ENCODE data around the gene KRTAP3-2. TPM values are rescaled to one million over a fixed set of nuclear protein-coding genes. Genes with fewer than 3 reads are reported as not detected.
"Not testable (repeated sequence)": the region's sequence is repeated elsewhere in the genome, so short reads cannot be mapped to it uniquely, and the experiment has no call there.

KRTAP3-2 gene
- 2.3 TPM for total RNA-seq

DNA sequence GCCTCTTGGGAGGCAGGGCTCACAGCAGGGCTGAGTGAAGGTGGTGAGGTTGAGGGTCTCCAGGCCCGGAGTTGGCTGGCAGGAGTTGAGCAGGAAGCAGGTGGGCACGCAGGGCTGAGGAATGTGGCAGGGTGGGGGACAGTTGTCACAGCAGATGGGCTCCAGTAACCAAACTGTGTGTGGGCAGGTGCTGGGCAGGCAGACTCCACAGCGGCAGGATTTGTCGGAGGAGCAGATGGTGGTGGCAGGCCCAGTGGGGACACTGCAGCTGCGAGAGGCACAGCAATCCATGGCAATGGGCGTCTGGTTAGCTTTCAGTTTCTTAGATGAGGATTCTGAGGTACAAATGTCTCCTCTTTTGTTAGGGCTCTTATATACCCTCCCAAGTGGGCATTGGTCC, at the start of gene KRTAP3-2:
TSS of gene KRTAP3-2 (minus strand) at position 344 of the 400 bp plus-strand sequence. CDS start at position 291, 53 bp downstream.
- DNase-seq = not testable (repeated sequence)

DNA sequence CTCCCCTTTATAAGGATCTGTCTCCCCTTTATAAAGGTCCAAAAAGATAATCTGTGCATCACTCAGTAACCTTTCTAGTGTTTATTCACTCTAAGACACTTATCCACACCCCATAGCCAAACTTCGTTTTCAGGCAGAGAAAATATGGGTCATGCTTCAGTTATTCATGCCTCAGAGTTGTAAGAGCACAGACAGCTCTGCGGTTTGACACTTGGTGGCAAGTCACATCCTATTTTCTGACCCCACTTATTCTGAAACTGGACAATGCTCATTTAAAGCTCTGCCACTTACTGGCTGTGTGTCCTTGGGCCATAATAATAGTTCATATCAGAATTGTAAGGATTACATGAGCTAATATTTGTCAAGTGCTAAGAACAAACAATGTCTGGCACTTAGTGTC, 49.4 kb upstream of the KRTAP3-2 start:
- DNase-seq = no peak

DNA sequence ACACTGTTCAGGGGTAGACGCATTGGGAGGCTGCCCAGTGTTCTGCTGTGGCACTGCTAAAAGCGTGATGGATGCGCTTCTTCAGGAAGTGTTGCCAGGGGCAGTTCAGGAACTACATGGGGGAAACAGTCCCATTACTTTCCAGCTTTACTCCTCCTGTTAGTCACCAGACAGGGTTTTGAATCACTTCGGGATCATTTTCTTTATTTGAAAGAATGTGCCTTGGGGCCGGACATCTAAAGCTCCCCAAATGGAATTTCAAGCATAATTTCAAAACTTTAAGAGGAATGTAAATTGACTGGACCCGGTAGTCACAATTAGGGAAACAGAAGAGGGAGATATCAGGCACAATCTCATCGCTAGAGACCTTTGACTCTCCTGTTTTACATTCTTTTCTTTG, 48.7 kb upstream of the KRTAP3-2 start:
- DNase-seq = no peak

DNA sequence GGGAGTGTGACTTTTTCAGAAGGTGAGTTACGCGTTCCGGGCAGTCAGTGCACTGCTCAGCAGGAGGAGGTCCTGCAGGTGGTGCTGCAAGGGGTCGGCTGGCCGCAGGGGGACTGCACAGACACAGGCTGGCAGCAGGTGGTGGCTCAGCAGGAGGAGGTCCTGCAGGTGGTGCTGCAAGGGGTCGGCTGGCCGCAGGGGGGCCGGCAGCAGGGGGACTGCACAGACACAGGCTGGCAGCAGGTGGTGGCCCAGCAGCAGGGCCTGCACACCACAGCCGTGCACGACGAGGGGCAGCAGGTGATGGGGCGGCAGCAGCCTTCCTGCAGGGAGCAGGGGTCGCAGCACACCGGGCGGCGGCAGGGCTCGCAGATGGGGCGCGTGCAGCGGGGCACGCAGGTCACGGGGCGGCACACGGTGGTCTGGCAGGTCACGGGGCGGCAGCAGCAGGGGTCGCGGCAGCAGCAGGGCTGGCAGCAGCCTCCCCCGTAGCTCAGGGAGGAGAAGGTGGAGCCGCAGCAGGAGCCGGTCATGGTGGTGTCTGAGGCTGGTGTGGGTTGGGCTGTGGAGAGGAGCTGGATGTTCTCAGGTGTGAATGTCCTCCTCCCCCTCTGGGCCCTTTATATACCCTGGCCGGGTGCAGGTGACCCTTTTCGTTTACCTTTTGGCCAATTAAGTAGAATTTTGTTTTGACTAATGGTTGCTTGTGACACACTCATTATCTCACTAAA, 47.2 kb upstream of the KRTAP3-2 start, which contains the start of gene KRTAP2-1:
TSS of gene KRTAP2-1 (minus strand) at position 582 of the 731 bp plus-strand sequence. CDS start at position 533, 49 bp downstream.
- DNase-seq = not testable (repeated sequence)

DNA sequence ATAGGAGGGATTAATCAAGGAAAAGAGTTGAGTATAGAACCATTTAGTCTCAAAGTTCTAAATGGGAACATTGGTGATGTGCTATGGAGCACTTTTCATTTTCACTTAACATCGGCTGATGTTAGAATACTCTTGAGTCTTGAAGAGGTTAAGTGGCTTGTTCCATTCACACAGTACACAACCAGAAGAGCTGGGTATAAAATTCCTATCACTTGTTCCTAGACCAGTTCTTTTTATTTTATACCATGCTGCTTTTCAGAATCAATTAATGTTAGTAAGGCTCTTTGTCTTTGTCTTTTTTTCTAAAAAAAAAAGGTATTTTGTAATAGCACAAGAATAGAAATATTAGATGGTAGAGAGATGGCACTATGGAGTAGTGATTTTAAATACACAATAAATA, 43.2 kb upstream of the KRTAP3-2 start:
- no peak for DNase-seq

DNA sequence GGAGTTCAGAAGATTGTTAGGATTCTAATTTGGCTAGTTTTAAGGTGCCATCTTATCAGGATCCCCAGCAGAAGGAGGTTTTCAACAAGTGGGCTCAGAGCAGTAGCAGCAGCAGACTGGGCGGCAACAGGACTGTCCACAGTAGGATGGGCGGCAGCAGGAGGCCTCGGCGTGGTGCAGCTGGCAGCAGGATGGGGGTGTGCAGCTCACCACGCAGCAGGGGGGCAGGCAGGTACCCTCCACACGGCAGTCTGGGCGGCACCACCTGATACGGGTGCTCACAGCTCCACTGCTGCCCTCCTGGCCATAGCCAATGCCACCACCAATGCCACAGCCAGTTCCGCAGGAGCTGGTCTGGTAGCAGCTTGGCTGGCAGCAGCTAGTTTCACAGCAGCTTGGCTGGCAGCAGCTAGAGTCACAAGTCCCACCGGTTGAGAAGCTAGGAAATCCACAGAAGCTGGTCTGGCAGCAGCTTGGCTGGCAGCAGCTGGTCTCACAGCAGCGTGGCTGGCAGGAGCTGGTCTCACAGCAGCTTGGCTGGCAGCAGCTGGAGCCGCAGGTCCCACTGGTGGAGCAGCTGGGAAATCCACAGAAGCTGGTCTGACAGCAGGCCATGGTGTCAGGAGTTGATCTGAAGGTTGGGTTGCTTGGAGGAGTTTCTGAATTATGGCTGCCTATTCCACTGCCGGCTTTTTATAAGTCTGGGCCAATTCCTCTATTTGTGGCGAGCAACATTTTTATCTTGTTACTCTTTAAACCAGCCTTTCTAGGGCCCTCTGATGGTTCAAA, 41.3 kb upstream of the KRTAP3-2 start, which contains the start of gene KRTAP1-1:
TSS of gene KRTAP1-1 (minus strand) at position 668 of the 789 bp plus-strand sequence. CDS start at position 615, 53 bp downstream.
- not testable (repeated sequence) for DNase-seq

DNA sequence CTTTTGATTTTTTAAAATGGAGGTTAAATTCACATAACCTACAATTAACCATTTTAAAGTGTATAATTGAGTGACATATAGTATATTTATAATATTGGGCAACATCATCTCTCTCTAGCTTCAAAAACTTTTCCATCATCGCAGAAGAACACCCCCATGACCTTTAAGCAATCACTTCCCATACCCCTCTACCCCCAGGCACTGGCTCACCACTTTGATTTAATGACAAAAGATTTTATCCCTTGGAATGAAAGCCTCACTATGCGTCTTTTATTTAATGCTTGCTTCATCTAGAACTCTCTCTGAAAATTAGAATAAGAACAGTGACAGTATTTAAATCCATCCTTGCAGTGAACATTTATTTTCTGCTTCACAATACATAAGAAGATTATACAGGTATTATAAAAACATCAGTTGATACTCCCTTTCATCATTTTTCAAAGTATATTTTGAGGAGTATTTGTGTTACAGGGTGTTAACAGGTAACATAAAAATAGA, 38.2 kb upstream of the KRTAP3-2 start:
- no peak for DNase-seq

DNA sequence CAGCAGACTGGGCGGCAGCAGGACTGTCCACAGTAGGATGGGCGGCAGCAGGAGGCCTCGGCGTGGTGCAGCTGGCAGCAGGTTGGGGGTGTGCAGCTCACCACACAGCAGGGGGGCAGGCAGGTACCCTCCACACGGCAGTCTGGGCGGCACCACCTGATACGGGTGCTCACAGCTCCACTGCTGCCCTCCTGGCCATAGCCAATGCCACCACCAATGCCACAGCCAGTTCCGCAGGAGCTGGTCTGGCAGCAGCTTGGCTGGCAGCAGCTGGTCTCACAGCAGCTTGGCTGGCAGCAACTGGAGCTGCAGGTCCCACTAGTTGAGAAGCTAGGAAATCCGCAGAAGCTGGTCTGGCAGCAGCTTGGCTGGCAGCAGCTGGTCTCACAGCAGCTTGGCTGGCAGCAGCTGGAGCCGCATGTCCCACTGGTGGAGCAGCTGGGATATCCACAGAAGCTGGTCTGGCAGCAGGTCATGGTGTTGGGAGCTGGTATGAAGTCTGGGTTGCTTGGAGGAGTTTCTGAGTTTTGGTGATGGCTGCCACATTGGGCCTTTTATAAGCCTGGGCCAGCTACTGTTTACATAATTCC, 34.7 kb upstream of the KRTAP3-2 start, which contains the start of gene KRTAP1-3:
TSS of gene KRTAP1-3 (minus strand) at position 529 of the 590 bp plus-strand sequence. CDS start at position 476, 53 bp downstream.
- not testable (repeated sequence) for DNase-seq

DNA sequence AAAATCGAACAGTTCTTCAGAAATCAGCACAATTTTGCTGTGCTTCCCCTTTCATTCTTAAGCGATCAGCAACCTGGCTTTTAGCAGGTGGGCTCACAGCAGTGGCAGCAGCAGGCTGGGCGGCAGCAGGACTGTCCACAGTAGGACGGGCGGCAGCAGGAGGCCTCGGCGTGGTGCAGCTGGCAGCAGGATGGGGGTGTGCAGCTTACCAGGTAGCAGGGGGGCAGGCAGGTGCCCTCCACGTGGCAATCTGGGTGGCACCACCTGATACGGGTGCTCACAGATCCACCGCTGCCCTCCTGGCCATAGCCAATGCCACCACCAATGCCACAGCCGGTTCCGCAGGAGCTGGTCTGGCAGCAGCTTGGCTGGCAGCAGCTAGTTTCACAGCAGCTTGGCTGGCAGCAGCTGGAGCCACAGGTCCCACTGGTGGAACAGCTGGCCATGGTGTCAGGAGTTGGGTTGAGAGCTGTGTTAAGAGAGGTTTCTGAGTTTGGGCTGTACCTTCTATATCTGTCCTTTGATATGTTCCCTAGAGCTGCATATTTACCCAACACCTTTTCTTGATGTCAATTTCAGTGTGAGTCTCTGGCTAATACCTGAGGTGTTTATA, 30.0 kb upstream of the KRTAP3-2 start, which contains the start of gene KRTAP1-4:
TSS of gene KRTAP1-4 (minus strand) at position 563 of the 613 bp plus-strand sequence. CDS start at position 446, 117 bp downstream.
- no peak for DNase-seq

DNA sequence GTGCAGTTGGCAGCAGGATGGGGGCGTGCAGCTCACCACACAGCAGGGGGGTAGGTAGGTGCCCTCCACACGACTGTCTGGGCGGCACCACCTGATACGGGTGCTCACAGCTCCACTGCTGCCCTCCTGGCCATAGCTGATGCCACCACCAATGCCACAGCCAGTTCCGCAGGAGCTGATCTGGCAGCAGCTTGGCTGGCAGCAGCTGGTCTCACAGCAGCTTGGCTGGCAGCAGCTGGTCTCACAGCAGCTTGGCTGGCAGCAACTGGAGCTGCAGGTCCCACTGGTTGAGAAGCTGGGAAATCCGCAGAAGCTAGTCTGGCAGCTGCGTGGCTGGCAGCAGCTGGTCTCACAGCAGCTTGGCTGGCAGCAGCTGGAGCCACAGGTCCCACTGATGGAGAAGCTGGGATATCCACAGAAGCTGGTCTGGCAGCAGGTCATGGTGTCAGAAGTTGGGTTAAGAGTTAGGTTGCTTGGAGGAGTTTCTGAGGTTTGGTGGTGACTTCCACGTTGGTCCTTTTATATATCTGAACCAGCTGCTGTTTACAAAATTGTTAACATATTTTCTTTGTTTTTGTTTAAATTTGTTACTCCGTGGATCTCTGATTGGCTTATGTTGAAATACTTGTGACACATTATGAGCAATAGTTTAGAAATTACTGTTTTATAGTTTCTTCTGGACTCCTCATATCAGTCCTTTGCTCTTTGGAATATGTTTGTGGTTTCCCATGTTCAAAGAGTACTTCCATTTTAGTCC, 27.2 kb upstream of the KRTAP3-2 start, which contains the start of gene KRTAP1-5:
TSS of gene KRTAP1-5 (minus strand) at position 494 of the 757 bp plus-strand sequence. CDS start at position 441, 53 bp downstream.
- no peak for DNase-seq

DNA sequence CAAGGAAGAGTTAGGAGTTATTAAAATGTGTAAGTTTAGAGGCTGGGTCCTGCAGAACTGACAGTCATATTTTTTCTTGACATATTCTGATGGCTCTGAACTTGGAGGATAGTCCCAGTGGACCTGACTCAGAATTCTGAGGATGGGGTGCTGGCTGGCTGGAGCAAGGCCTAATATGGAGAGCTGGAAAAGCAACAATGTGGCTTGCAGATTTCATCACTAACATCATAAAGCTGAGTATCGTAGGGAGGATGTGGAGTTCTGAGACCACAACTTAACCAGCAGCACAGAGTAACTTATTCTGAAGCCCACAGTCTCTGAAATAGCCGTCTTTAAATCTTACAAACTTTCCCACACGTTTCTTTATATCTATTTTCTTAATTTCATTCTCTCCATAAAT, 25.0 kb upstream of the KRTAP3-2 start:
- DNase-seq = no peak

DNA sequence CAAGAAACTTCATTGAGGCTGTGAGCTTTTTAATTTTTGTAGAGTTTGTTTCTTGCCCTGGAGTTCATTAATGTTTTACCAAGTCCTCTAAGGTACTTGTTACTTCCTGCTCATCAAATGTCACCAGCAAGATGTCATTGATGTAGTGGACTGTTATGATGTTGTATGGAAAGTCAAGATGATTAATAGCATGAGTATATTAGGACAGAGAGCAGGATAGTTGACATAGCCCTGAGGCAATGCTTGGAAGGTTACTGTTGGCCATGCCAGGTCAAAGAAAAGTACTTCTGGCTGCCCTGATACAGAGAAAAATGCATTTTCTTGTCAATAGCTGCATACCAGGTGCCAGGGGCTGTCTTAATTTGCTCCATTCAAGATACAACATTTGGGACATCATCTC, 20.6 kb upstream of the KRTAP3-2 start:
- no peak for DNase-seq

DNA sequence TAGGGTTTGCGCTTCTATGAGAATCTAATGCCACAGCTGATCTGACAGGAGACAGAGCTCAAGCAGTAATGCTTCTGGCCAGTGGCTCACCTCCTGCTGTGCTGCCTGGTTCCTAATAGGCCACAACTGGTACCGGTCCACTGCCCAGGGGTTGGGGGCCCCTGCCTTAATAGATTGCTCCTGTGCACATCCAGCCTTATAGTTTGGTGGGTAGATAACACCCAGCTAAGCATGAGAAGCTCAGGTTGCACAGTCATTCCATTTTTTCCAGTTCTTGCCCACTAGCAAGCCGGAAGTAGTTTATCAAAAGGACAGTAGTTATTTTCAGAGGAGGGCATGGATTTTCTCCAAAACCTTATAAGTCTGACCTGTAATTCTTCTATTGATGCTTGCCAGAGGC, 19.7 kb upstream of the KRTAP3-2 start:
- no peak for DNase-seq

DNA sequence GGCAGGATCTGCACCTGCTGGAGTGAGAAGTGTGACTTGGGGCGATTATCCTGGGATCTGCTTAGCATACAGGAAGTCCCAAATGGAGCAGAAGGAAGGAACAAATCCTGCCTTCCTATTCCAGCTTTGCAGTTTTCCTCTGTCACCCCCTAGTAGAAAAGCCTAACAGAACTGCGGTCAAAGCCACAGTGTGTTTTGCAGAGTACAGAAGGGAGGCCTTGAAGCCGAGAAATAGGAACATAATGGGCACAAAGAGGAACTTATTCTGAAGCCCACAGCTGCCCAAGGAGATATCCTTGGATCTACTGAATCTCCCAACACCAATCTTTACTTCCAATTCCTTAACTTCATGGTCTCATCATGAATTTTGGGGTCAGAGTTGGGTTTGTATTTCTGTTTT, 18.8 kb upstream of the KRTAP3-2 start:
- no peak for DNase-seq

DNA sequence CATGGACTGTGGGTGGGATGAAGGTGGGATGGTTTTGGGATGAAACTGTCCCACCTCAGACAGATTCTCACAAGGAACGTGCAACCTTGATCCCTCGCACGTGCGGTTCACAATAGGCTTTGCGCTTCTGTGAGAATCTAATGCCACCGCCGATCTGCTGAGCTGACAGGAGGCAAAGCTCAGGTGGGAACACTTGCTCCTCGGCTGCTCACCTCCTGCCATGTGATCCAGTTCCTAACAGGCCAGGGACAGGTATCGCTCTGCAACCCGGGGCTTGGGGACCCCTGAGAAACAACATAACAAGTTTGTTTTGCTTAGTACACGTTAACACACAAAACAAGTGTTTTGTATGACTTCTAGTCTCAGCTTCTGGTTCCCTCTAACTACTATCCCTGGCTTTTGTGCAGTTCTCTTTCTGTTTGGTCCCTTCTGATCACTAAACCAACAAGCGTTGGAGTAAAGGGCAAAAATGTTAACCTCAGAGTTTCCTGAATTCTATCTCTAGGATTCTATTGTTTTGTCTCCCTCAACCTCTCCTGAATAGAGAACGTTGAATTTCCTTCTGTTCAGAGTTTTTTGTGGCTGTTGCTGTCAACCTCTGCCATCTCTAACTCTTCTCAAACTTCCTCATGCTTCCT, 17.0 kb upstream of the KRTAP3-2 start:
- no peak for DNase-seq

DNA sequence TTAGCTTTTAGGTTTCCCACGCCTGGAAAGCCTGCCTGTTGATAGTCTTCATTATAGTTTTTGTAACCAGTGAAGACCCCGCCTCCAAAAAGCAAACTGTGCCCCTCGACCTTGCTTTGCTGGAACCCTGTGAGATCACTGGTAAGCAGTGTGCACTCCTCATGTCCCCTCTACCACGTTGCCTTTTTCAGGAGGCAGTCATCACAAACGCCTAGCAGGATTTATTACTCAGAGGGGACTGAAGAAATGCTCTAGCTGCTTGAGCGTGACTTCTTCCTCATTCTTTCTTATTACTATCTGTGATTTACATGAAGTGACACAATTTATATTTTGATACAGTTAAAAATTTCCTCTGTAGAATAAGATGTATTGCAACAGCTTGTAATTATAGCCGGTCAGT, 15.7 kb upstream of the KRTAP3-2 start:
- no peak for DNase-seq

DNA sequence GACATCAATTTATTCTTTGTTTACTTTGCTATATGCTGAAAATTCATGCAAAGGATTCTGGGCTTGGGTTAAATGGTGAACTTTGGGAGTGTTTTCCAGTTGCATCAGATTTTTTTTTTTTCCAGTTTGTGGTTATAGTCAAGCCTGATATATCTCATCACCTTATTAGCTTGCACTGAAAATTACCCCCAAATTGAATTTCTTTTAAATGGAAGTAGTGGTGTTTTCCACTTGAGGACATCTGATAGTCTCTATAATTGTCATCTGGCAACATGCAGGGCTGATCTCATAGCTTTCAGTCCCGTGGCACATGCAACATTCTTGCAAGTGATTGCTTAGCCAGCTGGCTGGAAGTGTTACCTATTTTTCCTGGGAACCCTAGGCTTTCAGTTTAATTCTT, 13.9 kb upstream of the KRTAP3-2 start:
- no peak for DNase-seq

DNA sequence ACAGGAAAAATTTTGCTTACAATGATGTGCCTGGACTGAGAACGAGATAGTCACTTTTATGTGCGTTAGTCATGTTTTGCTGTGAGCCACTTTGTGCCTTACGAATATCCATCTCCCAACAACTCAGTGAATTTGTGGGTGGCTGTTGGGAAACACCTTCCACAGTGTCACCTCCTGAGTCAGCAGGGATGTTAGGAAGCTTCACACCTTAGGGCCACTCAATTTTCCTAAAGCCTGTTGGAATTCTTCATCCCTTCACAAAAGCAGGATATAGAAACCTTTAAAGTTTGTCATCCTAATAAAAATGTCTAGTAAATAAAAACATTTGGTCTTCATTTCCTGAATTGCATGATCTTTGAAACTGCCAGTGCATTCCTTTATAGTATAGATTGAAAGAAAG, 13.5 kb upstream of the KRTAP3-2 start:
- no peak for DNase-seq

DNA sequence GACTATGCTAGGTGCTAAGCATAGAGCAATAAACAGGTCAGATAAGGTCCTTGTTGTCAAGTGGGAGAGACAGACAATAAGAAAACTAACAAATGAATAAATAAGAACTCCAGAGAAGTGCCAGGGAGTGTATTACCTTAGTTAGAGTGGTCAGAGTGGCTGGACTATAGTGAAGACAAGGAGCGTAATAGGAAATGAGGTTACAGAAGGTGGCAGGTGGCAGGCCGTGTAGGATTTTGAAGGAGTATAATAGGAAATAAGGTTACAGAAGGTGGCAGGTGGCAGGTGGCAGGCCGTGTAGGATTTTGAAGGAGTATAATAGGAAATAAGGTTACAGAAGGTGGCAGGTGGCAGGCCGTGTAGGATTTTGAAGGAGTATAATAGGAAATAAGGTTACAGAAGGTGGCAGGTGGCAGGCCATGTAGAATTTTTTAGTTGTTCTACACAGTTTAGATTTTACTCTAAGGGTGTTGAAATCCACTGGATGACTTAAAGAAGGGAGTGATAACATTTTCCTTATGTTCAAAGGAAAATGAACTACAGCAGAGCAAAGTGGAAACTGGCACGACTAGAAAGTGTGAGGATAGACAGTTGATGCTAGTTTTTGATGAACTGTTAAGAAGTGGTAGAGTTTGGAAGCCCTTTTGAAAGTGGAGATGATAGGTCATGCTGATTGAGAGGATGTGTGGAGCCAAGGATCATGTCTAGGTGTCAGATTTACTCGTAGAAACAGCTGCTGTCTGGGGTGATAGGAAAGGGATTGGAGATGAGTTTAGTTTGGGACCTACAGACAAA, 12.8 kb upstream of the KRTAP3-2 start:
- no peak for DNase-seq

DNA sequence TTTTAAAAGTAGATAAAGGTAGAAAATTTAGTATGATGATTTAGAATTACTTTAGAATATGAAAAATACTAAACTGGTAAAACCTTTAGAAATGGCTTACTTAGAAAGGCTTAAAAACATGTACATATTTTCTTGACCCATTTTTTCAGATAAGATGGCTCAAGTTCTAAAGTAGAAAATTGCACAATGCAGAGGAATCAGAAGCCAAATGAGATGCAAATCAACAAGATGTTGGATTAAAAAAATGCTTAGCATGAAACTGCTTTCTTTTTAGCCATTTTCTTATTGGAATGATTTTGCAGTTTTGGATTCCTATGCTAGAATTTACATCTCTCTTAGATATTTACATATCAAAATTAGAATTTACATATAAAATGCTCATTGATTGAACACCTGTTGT, 10.7 kb upstream of the KRTAP3-2 start:
- DNase-seq = no peak
